Measurements from ENCODE around the gene FOXE3.
A peak's percentile ranks its signal among the peaks of the same experiment; 100 is the strongest.

The FOXE3 gene

DNA sequence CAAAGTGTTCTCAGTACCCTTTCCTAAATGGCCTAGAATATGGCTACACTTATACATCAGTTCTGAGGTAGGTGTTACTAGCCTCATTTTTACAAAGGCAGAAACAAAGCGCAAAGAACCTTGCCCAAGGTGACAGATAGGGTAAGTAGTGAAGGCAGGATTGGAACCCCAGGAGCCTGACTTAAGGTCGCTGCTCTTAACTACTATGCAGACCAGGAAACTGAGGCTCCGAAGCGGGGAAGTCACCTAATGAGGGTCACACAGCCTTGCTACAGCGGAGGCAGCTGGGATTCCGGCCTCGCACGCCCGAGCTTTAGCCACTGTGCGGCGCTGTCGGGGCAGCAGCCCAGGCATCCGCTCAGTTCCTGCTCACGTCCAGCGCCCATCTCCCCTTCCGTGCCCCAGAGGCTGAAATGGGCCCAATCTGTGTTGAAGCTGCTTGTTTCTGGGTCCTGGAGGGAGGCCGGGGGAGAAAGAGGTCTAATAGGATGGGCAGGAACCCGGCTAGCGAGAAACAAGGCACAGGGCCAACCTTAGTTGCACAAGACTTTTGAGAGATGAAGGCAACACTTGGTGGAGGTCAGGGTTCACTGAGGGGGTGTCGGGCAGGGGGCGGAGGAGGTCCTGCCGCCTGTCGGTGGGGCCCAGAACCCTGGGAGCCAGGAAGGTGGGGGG lies 20.4 kb downstream of the FOXE3 start:
- peak; percentile 82 for DNase-seq

- no peak for DNase-seq
These were observed 20.9 kb downstream of the FOXE3 start for GRCh38 chr1:47436979-47437446.

GRCh38 chr1:47437447-47438164 lies 21.5 kb downstream of the FOXE3 start, which contains the start of gene FOXD2:
FOXD2 (plus strand) TSS chr1:47438044; CDS start chr1:47438136, 92 bp downstream.
- DNase-seq, result peak; percentile 80

- no peak for DNase-seq
These were observed 22.3 kb downstream of the FOXE3 start for GRCh38 chr1:47438165-47439016.

GRCh38 chr1:47439017-47439818 lies 23.1 kb downstream of the FOXE3 start:
- no peak for DNase-seq

DNA sequence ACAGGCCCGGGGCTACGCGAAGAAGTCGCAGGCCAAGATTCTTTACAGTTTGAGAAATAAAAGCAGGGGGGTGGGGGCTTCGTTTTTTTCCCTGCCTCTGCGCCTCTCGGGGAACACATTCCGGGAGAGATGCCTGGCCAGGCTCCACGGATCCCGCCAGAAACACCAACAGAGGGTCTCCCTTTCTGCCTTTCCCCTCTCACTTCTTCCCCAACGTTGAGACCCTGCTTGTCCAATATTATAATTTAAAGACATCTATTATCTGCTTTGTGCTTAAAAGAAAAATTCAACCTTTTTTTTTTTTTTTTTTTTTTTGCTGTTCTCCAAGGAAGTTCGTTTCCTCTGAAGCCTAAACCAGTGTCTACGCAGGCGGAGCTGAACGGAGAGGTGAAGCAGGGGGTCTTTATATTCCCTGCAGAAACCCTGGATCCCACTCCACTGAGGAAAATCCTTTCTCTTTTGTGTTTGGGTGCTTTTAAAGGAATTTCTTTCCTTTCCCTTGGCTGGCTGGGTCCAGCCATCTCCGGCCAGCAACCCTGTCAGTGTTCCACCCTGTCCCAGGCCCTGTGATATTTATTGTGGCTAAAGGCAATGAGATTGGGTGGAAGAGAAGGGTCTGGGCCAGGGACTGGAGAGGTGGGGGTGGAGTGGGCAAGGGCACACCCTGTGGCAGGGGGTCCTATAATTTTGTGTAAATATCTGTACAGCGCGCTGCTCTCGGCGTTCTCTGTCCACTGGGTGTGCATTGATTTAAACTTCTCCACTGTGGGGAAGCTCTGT lies 23.9 kb downstream of the FOXE3 start:
- DNase-seq, result no peak

- DNase-seq, result no peak
These were observed 24.6 kb downstream of the FOXE3 start for GRCh38 chr1:47440599-47441081.

DNA sequence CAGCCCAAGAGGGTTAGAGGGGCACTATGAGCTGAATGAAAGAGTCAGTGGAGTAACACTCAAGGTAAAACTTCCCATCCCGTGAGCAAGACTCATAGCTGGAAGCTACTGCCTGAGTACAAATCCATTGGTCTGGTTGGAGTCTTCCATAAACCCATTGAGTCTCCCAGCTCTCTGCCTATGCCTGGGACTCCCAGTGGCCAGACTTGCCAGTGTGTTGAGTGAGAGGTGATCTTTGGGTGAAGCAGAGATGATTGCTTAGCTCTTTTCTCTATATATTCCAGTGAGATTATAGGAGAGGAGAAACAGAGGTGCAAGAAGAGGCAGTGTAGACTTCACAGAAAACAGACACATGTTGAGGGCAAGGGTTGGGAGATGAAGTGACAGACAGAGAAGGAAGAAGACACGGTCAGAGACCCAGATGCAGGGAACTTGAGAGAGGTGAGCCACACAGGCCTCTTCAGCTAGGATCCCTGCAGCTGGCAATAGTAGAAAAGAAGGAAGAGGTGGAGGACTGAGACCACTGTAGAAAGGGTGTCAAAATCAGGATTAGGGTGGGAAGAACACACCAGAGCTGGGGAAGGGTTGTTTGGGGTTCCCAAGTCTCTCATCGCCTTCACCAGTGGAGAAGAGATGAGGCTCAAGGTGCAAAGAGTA lies 25.5 kb downstream of the FOXE3 start:
- no peak for DNase-seq

- DNase-seq, result no peak
These were observed 26.1 kb downstream of the FOXE3 start for GRCh38 chr1:47442202-47442601.

GRCh38 chr1:47442842-47443529 lies 26.9 kb downstream of the FOXE3 start:
- DNase-seq, result no peak

DNA sequence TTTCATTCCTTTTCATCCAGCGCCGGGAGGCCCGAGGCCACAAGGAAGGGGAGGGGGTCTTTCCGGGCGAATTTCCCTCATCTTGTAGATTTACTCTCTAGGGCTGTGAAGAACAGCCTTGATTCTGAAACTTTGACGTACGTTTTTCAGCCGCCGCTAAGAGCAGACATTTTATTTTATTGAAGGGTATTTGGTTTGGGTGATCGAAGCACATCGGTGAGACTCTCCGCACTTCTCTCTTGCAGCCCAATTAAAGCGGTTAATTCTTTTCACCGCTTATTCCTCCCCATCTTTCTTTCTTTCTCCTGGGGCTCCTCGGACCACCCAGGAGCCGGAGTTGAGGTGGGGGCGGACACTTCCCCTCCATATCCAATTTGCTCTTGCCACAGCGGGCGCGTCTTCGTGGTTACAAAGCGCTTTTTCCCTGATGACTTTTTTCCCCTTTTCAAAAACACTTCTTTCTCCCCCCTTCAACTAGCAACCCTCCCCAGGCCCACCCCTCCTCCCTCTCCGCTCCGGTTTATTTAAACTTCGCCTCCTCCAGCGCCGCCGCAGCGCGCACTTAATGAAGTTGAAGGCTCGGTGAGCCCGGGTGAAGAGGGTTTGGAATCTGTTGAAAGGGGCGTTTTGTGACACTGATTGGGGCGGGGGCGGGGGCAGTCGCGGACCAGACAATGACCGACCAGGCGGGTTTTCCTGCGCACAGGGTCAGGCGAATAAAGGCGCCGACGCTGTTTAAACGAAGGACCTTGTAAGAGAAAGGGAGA lies 27.6 kb downstream of the FOXE3 start:
- no peak for DNase-seq

- no peak for DNase-seq
These were observed 28.1 kb downstream of the FOXE3 start for GRCh38 chr1:47444297-47444561.

- no peak for DNase-seq
These were observed 28.7 kb downstream of the FOXE3 start for GRCh38 chr1:47444562-47445465.

DNA sequence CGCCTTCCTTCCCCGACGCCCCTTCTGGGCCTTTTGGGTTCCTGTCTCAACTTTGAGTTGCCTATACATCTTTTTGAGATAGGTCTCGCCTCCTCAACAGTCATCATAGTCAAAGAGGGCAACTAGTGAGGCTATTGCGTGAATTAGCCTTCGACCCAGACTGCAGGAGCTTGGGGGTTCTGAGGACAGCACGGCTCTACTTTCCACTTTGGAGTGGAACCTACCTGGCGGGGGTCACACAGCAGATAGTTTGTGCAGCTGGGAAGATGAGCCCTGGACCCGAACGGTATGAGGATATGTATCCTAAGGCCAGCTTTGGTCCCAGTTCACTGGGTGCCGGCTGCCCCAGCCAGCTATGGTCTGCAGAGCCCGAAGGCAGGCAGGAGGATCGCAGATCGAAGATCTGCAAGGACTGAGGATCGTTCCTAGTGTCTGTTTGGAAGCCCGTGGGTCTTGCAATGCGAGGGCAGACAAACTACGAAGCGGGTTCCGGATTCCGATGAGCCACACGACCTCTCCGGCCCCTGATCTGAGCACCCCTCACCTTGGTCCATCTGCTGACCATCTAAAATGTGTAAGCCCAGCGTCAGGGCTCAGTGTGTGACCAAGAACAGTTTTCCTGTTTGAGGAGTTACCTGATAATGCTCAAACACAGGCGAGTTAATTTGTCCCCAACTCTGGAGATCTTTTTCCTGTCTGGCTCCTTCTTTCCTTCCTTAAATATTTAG lies 29.9 kb downstream of the FOXE3 start:
- no peak for DNase-seq

GRCh38 chr1:47448462-47449222 lies 32.6 kb downstream of the FOXE3 start:
- no peak for DNase-seq

DNA sequence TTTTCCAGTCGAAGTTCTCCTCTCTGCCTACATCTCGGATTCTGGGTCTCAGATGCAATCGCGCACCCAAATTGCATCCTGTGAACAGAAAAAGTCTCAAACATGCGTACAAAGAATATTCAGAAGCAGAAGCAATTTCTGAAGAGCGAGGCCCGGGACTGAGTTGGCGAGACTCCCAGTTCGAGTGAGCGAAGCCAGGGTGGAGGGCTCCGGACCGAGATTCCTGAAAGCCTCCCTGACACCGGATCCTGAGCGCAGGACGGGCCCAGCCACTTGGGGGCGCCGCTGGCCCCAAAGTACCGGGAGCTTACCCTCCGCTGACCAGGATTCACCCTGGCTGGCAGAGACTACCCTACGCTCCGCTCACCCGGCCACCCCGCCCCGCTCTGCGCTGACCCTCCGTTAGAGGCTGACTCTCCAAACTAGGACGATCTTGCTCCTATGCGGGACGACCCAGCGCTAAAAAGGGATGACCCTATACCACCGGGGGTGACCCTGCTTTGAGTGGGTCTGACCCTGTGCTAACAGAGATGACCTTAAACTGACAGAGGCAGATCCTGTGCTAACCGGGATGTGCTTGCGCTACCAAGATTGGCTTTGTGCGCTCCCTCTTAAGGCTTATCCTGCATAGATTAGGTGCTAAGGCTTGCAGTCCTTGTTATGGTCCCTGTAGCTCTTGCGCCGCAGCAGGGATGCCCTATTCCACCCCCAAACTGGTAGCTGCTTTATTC lies 33.9 kb downstream of the FOXE3 start:
- DNase-seq, result peak; percentile 20

DNA sequence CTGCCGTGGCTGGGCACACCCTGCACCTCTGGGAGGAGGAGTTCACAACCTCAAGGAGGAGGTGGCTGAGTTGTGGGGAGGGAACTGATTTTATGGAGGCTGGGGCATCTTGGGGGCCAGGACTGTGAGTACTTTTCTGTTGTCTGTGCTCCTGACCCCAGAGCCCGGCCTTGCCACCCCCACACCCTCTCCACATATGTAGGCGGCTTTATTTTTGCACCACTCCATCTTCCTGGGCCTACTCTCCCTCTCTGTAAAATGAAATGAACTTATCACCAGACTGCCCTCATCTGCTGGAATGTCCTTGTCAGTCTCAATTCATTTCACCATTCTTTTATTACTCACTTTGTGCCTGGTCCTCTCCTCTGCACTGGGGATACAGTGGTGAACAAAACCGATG lies 34.5 kb downstream of the FOXE3 start:
- DNase-seq, result no peak
